SH-SY5Y (cell line): ENCODE results near the gene GRK4.

Experiments
- GATA2 ChIP-seq: IDR thresholded peaks from 2 replicates; pipeline ENCODE4 v1.6.1; 2011; ENCODE audit warnings: mild to moderate bottlenecking, low read depth, low read length
- GATA3 ChIP-seq: IDR thresholded peaks from 2 replicates; pipeline ENCODE4 v1.6.1; 2011; ENCODE audit warnings: low read depth, mild to moderate bottlenecking, low read length, moderate library complexity

DNA sequence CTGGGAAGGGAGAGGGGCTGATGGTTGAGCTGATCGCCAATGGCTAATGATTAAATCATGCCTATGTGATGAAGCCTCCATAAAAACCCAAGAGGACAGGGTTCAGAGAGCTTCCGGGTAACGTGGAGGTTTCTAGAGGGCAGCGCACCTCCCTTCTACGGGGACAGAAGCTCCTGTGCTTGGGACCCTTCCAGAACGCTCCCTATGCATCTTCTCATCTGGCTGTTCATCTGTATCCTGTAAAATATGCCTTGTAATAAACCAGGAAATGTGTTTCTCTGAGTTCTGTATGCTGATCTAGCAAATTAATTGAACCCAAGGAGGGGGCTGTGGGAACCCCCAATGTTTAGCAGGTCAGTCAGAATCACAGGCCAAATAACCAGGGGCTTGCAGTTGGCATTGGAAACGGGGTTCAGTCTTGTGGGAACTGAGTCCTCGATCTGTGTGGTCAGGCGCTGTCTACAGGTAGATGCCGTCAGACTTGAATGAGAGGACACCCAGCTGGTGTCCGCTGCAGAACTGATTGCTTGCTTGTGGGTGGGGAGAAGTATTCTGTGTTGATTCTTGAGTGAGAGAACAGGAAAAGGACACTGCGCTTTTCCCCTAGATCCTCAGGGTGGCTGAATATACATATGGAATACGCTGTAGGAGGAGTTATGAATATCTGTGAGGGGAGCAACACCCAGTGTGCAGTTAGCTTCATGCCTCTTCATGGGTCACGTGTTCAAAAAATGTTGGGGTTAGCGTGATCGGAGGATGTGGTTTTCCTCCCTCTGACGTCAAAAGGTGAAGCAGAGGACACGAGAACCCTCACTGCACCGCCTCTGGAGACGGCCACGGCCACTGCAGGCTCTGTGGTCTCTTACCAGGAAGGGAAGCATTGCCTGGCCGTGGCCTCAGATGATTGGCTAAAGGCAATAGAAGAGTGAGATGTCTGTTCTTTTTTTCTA, 81.8 kb downstream of the GRK4 start:
- TF ChIP-seq GATA3 (no peak), GATA2 (no peak)
